WTC11 (cell line): ENCODE data around the gene LAPTM4A. TPM values are rescaled to one million over a fixed set of nuclear protein-coding genes. Genes with fewer than 3 reads are reported as not detected.

Experiments
- ATAC-seq: fragments of 200-7000 bp; cut with Tn5 transposase; 2 replicates; pipeline ENCODE4 v1.10.0; 2021; ENCODE audit warnings: mild to moderate bottlenecking, moderate library complexity
- CTCF ChIA-PET: fragments of 300-600 bp; sonication (Branson Sonifier 250); formaldehyde crosslinking; loops from one replicate; lab custom pipeline; 2021; ENCODE audit warnings: antibody characterized with exemption; lab: Charles Lee
- POLR2A ChIA-PET: fragments of 350-600 bp; sonication (Branson Sonifier 250); formaldehyde crosslinking; loops from one replicate; lab custom pipeline; 2021; ENCODE audit warnings: antibody characterized with exemption; lab: Charles Lee
- DNase-seq: peaks from one replicate; pipeline ENCODE4 v3.0.0; 2021; ENCODE audit warnings: low spot score
- H3K27ac Mint-ChIP-seq: 2 replicates; pipeline ENCODE4 v1.8.0; 2021; ENCODE audit warnings: mixed read lengths
- H3K27me3 Mint-ChIP-seq: 2 replicates; pipeline ENCODE4 v1.8.0; 2021; ENCODE audit warnings: low read depth, mild to moderate bottlenecking, moderate library complexity, mixed read lengths
- H3K36me3 Mint-ChIP-seq: 2 replicates; pipeline ENCODE4 v1.8.0; 2021; ENCODE audit warnings: mixed read lengths
- H3K4me1 Mint-ChIP-seq: 2 replicates; pipeline ENCODE4 v1.8.0; 2022; ENCODE audit warnings: mixed read lengths
- H3K4me3 Mint-ChIP-seq: 2 replicates; pipeline ENCODE4 v1.8.0; 2021; ENCODE audit warnings: mild to moderate bottlenecking, moderate library complexity, mixed read lengths
- H3K9me3 Mint-ChIP-seq: 2 replicates; pipeline ENCODE4 v1.8.0; 2021; ENCODE audit warnings: mixed read lengths
- AFF4 ChIP-seq: sonication (generic); formaldehyde crosslinking; IDR thresholded peaks from 2 replicates; pipeline ENCODE4 v1.8.1; 2023; ENCODE audit warnings: mild to moderate bottlenecking, missing genetic modification reagents, borderline replicate concordance
- ATF1 ChIP-seq: sonication (generic); formaldehyde crosslinking; IDR thresholded peaks from 2 replicates; pipeline ENCODE4 v1.8.1; 2023; ENCODE audit warnings: mild to moderate bottlenecking, moderate library complexity, missing genetic modification reagents
- ATF2 ChIP-seq: sonication (generic); formaldehyde crosslinking; IDR thresholded peaks from 2 replicates; pipeline ENCODE4 v1.8.1; 2022; ENCODE audit warnings: low read depth, missing genetic modification reagents, borderline replicate concordance
- E2F5 ChIP-seq: sonication (generic); formaldehyde crosslinking; IDR thresholded peaks from 2 replicates; pipeline ENCODE4 v1.8.1; 2022; ENCODE audit warnings: mild to moderate bottlenecking, moderate library complexity, missing genetic modification reagents
- GRHL2 ChIP-seq: fragments of 250-450 bp; sonication (Bioruptor Pico); IDR thresholded peaks from 2 replicates; pipeline ENCODE4 v1.8.0; 2022; ENCODE audit warnings: mild to moderate bottlenecking, moderate library complexity; ENCODE audit not compliant: insufficient replicate concordance, severe bottlenecking
- IRF1 ChIP-seq: sonication (generic); formaldehyde crosslinking; IDR thresholded peaks from 2 replicates; pipeline ENCODE4 v1.8.0; 2023; ENCODE audit warnings: missing genetic modification reagents
- JAZF1 ChIP-seq: fragments of 250-450 bp; sonication (Bioruptor Pico); IDR thresholded peaks from 2 replicates; pipeline ENCODE4 v1.9.0; 2021; ENCODE audit warnings: moderate library complexity, mild to moderate bottlenecking, inconsistent platforms
- NFE2L1 ChIP-seq: sonication (generic); formaldehyde crosslinking; IDR thresholded peaks from 2 replicates; pipeline ENCODE4 v1.8.1; 2023; ENCODE audit warnings: missing genetic modification reagents
- OVOL2 ChIP-seq: fragments of 250-450 bp; sonication (Bioruptor Pico); IDR thresholded peaks from 2 replicates; pipeline ENCODE4 v1.9.0; 2021; ENCODE audit warnings: mild to moderate bottlenecking, borderline replicate concordance
- PREB ChIP-seq: sonication (generic); formaldehyde crosslinking; IDR thresholded peaks from 2 replicates; pipeline ENCODE4 v1.8.1; 2022; ENCODE audit warnings: mild to moderate bottlenecking, missing genetic modification reagents, moderate library complexity, borderline replicate concordance
- RELA ChIP-seq: sonication (generic); formaldehyde crosslinking; IDR thresholded peaks from 2 replicates; pipeline ENCODE4 v1.8.1; 2022; ENCODE audit warnings: missing genetic modification reagents, mild to moderate bottlenecking, borderline replicate concordance
- RORB ChIP-seq: fragments of 250-450 bp; sonication (Bioruptor Pico); IDR thresholded peaks from 2 replicates; pipeline ENCODE4 v1.9.0; 2021; ENCODE audit warnings: mild to moderate bottlenecking
- SMAD3 ChIP-seq: sonication (generic); formaldehyde crosslinking; IDR thresholded peaks from 2 replicates; pipeline ENCODE4 v1.8.0; 2022; ENCODE audit warnings: missing genetic modification reagents, mild to moderate bottlenecking, borderline replicate concordance
- USF1 ChIP-seq: sonication (generic); formaldehyde crosslinking; IDR thresholded peaks from 2 replicates; pipeline ENCODE4 v1.8.0; 2022; ENCODE audit warnings: mild to moderate bottlenecking, missing genetic modification reagents
- ZBTB21 ChIP-seq: sonication (generic); formaldehyde crosslinking; IDR thresholded peaks from 2 replicates; pipeline ENCODE4 v1.8.1; 2023; ENCODE audit warnings: mild to moderate bottlenecking, missing genetic modification reagents, borderline replicate concordance
- ZBTB43 ChIP-seq: sonication (generic); formaldehyde crosslinking; IDR thresholded peaks from 2 replicates; pipeline ENCODE4 v1.8.1; 2023; ENCODE audit warnings: mild to moderate bottlenecking, missing genetic modification reagents
- ZNF138 ChIP-seq: sonication (generic); formaldehyde crosslinking; conservative IDR thresholded peaks from 2 replicates; pipeline ENCODE4 v1.8.1; 2022; ENCODE audit warnings: mild to moderate bottlenecking, moderate library complexity, missing genetic modification reagents
- ZNF232 ChIP-seq: sonication (generic); formaldehyde crosslinking; IDR thresholded peaks from 2 replicates; pipeline ENCODE4 v1.8.0; 2022; ENCODE audit warnings: mild to moderate bottlenecking, missing genetic modification reagents
- ZNF263 ChIP-seq: sonication (generic); formaldehyde crosslinking; IDR thresholded peaks from 2 replicates; pipeline ENCODE4 v1.8.1; 2022; ENCODE audit warnings: low read depth, mild to moderate bottlenecking, moderate library complexity, missing genetic modification reagents
- ZNF423 ChIP-seq: fragments of 250-450 bp; sonication (Bioruptor Pico); IDR thresholded peaks from 2 replicates; pipeline ENCODE4 v2.1.2; 2022; ENCODE audit warnings: mild to moderate bottlenecking, moderate library complexity
- ZNF425 ChIP-seq: fragments of 250-450 bp; sonication (Bioruptor Pico); conservative IDR thresholded peaks from 2 replicates; pipeline ENCODE4 v1.9.0; 2021; ENCODE audit warnings: mild to moderate bottlenecking
- total RNA-seq: library from RNA; stranded (reverse); gene quantifications from 3 replicates; pipeline ENCODE4 v1.2.3, GENCODE V29; 2021

LAPTM4A gene
- total RNA-seq, 1 experiment from 2014 or later, result 163 TPM

GRCh38 chr2:20033322-20033721 is 18.1 kb downstream of the LAPTM4A start:
- POLR2A ChIA-PET, result no interaction called here
- H3K27me3 Mint-ChIP-seq, result no peaks in the 10 kb centered on the region
- TF ChIP-seq ZBTB21 (CRISPR knock-in tag) (no peak), RELA (no peak), ATF1 (CRISPR knock-in tag) (no peak), ZBTB43 (CRISPR knock-in tag) (no peak), ZNF232 (CRISPR knock-in tag) (no peak), GRHL2 (CRISPR knock-in tag) (no peak), RORB (no peak), ZNF423 (CRISPR knock-in tag) (no peak), ZNF138 (CRISPR knock-in tag) (no peak), E2F5 (CRISPR knock-in tag) (no peak), ZNF425 (CRISPR knock-in tag) (no peak), PREB (no peak), IRF1 (CRISPR knock-in tag) (no peak), ZNF263 (CRISPR knock-in tag) (no peak)

GRCh38 chr2:20030224-20030623 is 21.2 kb downstream of the LAPTM4A start:
- no peak for DNase-seq
- H3K27ac Mint-ChIP-seq, result no peak overlapping the region
- POLR2A ChIA-PET, result no interaction called here
- H3K36me3 Mint-ChIP-seq, result peaks cover 54% of the 10 kb centered on the region
- no peak overlapping the region for H3K4me3 Mint-ChIP-seq
- no peaks in the 10 kb centered on the region for H3K27me3 Mint-ChIP-seq
- CTCF ChIA-PET, result interaction anchor here (2.6 kb wide), 1 partner anchor 14 kb away, joined by 11 read pairs; no protein-coding TSS in a partner anchor
- no peak for ATAC-seq
- H3K9me3 Mint-ChIP-seq, result no peaks in the 10 kb centered on the region
- no peaks in the 10 kb centered on the region for H3K4me1 Mint-ChIP-seq
- no peak for TF ChIP-seq JAZF1 (CRISPR knock-in tag)
- no peak for TF ChIP-seq ATF2 (CRISPR knock-in tag)
- no peak for TF ChIP-seq ZBTB21 (CRISPR knock-in tag)
- no peak for TF ChIP-seq NFE2L1 (CRISPR knock-in tag)
- no peak for TF ChIP-seq USF1 (CRISPR knock-in tag)
- TF ChIP-seq OVOL2 (CRISPR knock-in tag), result no peak
- no peak for TF ChIP-seq RORB
- TF ChIP-seq AFF4, result no peak
- TF ChIP-seq SMAD3 (CRISPR knock-in tag), result no peak

More at GRCh38 chr2:20033322-20033721, 18.1 kb downstream of the LAPTM4A start:
- Mint-ChIP-seq H3K4me1 (no peaks in the 10 kb centered on the region), H3K27ac (no peak overlapping the region), H3K4me3 (no peak overlapping the region), H3K36me3 (peaks cover 80% of the 10 kb centered on the region), H3K9me3 (no peaks in the 10 kb centered on the region)
- DNase-seq (no peak), ATAC-seq (no peak)
- CTCF ChIA-PET, result interaction anchor here (1.7 kb wide), 1 partner anchor 18 kb away, joined by 14 read pairs; no protein-coding TSS in a partner anchor
